HepG2 (cell line): ENCODE data around the gene CYB5A. TPM values are rescaled to one million over a fixed set of nuclear protein-coding genes. Genes with fewer than 3 reads are reported as not detected.
A peak's percentile ranks its signal among the peaks of the same experiment; 100 is the strongest.

Experiments used
- CBX5 ChIP-seq: sonication (generic); formaldehyde crosslinking; IDR thresholded peaks from 2 replicates; pipeline ENCODE4 v1.4.0; 2020; ENCODE audit warnings: missing genetic modification reagents, borderline replicate concordance
- ELF3 ChIP-seq: IDR thresholded peaks from 2 replicates; pipeline ENCODE4 v1.6.1; 2016; ENCODE audit warnings: missing genetic modification reagents, missing compliant biosample characterization
- EP300 ChIP-seq, 3 experiments: sonication (generic) in 1 of 3; formaldehyde crosslinking in 1 of 3; IDR thresholded peaks; 2 replicates each; pipeline versions ENCODE4 v1.5.1 to v1.6.1; 2011 to 2020; ENCODE audit warnings: low read depth in 2 of 3, low read length in 2 of 3, borderline replicate concordance in 1 of 3, improper control_type of control experiment in 1 of 3, mild to moderate bottlenecking in 1 of 3, missing genetic modification reagents in 1 of 3, moderate library complexity in 1 of 3
- FOXK2 ChIP-seq: fragments of 450-650 bp; IDR thresholded peaks from 2 replicates; pipeline ENCODE4 v1.6.1; 2016
- FOXP1 ChIP-seq, 2 experiments: fragments of 450-650 bp in 1 of 2; IDR thresholded peaks; 2 replicates each; pipeline ENCODE4 v1.6.1; 2017 to 2018; ENCODE audit warnings: antibody characterized with exemption in 1 of 2
- MBD4 ChIP-seq: IDR thresholded peaks from 2 replicates; pipeline ENCODE4 v1.6.1; 2012; ENCODE audit warnings: low read length, inconsistent platforms, borderline replicate concordance
- NR2C2 ChIP-seq: sonication (generic); formaldehyde crosslinking; IDR thresholded peaks from 2 replicates; pipeline ENCODE4 v1.4.0; 2020; ENCODE audit warnings: missing genetic modification reagents, mild to moderate bottlenecking, moderate library complexity, borderline replicate concordance
- SP5 ChIP-seq: IDR thresholded peaks from 2 replicates; pipeline ENCODE4 v1.6.1; 2016; ENCODE audit warnings: low read depth, borderline replicate concordance
- ZFP36L2 ChIP-seq: sonication (generic); formaldehyde crosslinking; IDR thresholded peaks from 2 replicates; pipeline ENCODE4 v1.4.0; 2020; ENCODE audit warnings: missing genetic modification reagents
- ZFX ChIP-seq: sonication (generic); formaldehyde crosslinking; IDR thresholded peaks from 2 replicates; pipeline ENCODE4 v1.4.0; 2020; ENCODE audit warnings: mild to moderate bottlenecking, low read depth, missing genetic modification reagents, moderate library complexity
- ZNF331 ChIP-seq: sonication (generic); formaldehyde crosslinking; IDR thresholded peaks from 2 replicates; pipeline ENCODE4 v1.4.0; 2020; ENCODE audit warnings: missing genetic modification reagents
- ZNF530 ChIP-seq: sonication (generic); formaldehyde crosslinking; IDR thresholded peaks from 2 replicates; pipeline ENCODE4 v1.5.0; 2020; ENCODE audit warnings: low read depth, mild to moderate bottlenecking, missing genetic modification reagents
- ZNF816 ChIP-seq: sonication (generic); formaldehyde crosslinking; IDR thresholded peaks from 2 replicates; pipeline ENCODE4 v1.8.0; 2022; ENCODE audit warnings: missing genetic modification reagents, mild to moderate bottlenecking, borderline replicate concordance
- polyA plus RNA-seq, 8 experiments: library from polyadenylated mRNA; depleted of rRNA in 3 of 8; stranded (reverse) in 7 of 8; unstranded in 1 of 8; fragments of >200 nt; fragmentation: Illumina TruSeq in 4 of 8; extraction: Trizol in 4 of 8; gene quantifications; 2 replicates each; pipeline versions ENCODE4 v1.2.1 to v1.2.3, GENCODE V29; 2011 to 2016; ENCODE audit warnings: low read depth in 4 of 8, missing spikeins in 1 of 8, mixed read lengths in 1 of 8; ENCODE audit not compliant: insufficient read depth in 1 of 8
- total RNA-seq, 5 experiments: library from RNA; depleted of rRNA; stranded (reverse); fragments of >200 nt; fragmentation: Illumina TruSeq; extraction: Trizol; gene quantifications; 2 replicates each; pipeline ENCODE4 v1.2.3, GENCODE V29; 2016; ENCODE audit warnings: low read depth in 1 of 5
- TF ChIP-seq, protein P1 (sequence below): sonication (generic); formaldehyde crosslinking; IDR thresholded peaks from 2 replicates; pipeline ENCODE4 v1.8.0; 2022; ENCODE audit warnings: mild to moderate bottlenecking, missing genetic modification reagents, borderline replicate concordance
- TF ChIP-seq, protein P2 (sequence below): sonication (generic); formaldehyde crosslinking; IDR thresholded peaks from 2 replicates; pipeline ENCODE4 v1.5.1; 2020; ENCODE audit warnings: missing genetic modification reagents, mild to moderate bottlenecking, borderline replicate concordance
- TF ChIP-seq, protein P3 (sequence below): IDR thresholded peaks from 2 replicates; pipeline ENCODE4 v1.6.1; 2016; ENCODE audit warnings: low read depth, borderline replicate concordance
- TF ChIP-seq, protein P4 (sequence below): sonication (generic); formaldehyde crosslinking; conservative IDR thresholded peaks from 2 replicates; pipeline ENCODE4 v1.4.0; 2020; ENCODE audit warnings: missing genetic modification reagents
- TF ChIP-seq, protein P5 (sequence below): sonication (generic); formaldehyde crosslinking; IDR thresholded peaks from 2 replicates; pipeline ENCODE4 v1.5.1; 2020; ENCODE audit warnings: mild to moderate bottlenecking, missing genetic modification reagents, borderline replicate concordance

CYB5A gene
- total and polyA plus RNA-seq, 2 of the 13 experiments (the other 11 are each of a cell fraction or from before 2014, with no cell fraction given), result 215 to 356 TPM

DNA sequence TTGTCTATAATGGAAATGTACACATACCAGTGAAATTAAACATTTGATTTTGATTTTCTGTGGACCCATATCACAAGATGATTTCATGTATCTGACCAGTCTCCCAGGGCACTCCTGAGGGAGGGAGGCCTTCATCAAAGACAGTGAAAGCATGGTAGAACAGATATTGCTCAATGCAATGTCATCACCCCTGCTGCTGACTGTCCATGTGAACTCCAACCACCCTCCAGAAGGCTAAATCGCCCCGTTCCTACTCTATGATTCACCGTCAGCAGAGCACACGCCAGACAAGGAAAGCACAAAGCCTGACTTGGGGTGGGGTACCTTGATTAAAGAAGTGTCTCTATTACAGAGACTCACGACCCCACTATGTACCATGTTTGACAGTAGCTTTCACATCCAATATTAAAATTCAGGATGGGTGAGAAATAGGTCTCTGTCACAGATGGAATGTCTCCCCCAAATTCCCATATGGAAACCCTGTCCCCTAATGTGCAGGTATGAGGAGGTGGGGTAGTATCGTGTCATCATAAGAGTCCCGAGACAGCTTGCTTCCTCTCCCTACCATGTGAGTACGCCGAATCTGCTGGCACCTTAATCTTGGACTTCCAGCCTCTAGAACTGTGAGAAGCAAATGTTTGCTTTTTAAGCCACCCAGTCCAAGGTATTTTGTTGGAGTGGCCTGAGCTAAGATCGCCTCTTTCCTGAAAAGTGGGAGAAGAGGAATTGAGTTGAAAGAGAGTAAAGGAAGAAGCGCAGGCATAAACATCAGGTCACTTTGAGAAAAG lies 42.4 kb downstream of the CYB5A start (continued):
- TF ChIP-seq SP5 (CRISPR knock-in tag) (peak; percentile 39; the same call in 1 of the 2 replicates), FOXK2 (no peak), ZFP36L2 (CRISPR knock-in tag) (no peak), FOXP1 (IDR thresholded peaks at IDR 0.05) (no peak), FOXP1 (CRISPR knock-in tag; IDR thresholded peaks at IDR 0.05) (0 out of 2 replicates have a peak, but pooled peaks have one; percentile 24), ZNF331 (CRISPR knock-in tag) (peak; percentile 90), MBD4 (0 out of 2 replicates have a peak, but pooled peaks have one; percentile 1), ELF3 (peak; percentile 75), NR2C2 (CRISPR knock-in tag) (peak; percentile 50; the same call in 1 of the 2 replicates), ZNF530 (CRISPR knock-in tag) (no peak), CBX5 (CRISPR knock-in tag) (0 out of 2 replicates have a peak, but pooled peaks have one; percentile 48), EP300 (IDR thresholded peaks at IDR 0.05; ENCODE audit: low read depth in 2 of 2, low read length in 2 of 2) (peak in 1 of 2 experiments; percentile 69; a peak in 2 of 4 replicates), EP300 (CRISPR knock-in tag; IDR thresholded peaks at IDR 0.05; ENCODE audit: borderline replicate concordance) (peak; percentile 74), ZFX (CRISPR knock-in tag) (no peak), ZNF816 (CRISPR knock-in tag) (no peak)
- TF ChIP-seq, protein P1, sequence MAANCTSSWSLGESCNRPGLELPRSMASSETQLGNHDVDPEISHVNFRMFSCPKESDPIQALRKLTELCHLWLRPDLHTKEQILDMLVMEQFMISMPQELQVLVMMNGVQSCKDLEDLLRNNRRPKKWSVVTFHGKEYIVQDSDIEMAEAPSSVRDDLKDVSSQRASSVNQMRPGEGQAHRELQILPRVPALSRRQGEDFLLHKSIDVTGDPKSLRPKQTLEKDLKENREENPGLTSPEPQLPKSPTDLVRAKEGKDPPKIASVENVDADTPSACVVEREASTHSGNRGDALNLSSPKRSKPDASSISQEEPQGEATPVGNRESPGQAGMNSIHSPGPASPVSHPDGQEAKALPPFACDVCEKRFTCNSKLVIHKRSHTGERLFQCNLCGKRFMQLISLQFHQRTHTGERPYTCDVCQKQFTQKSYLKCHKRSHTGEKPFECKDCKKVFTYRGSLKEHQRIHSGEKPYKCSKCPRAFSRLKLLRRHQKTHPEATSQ (CRISPR knock-in tag), result 0 out of 2 replicates have a peak, but pooled peaks have one; percentile 23
- TF ChIP-seq, protein P2, sequence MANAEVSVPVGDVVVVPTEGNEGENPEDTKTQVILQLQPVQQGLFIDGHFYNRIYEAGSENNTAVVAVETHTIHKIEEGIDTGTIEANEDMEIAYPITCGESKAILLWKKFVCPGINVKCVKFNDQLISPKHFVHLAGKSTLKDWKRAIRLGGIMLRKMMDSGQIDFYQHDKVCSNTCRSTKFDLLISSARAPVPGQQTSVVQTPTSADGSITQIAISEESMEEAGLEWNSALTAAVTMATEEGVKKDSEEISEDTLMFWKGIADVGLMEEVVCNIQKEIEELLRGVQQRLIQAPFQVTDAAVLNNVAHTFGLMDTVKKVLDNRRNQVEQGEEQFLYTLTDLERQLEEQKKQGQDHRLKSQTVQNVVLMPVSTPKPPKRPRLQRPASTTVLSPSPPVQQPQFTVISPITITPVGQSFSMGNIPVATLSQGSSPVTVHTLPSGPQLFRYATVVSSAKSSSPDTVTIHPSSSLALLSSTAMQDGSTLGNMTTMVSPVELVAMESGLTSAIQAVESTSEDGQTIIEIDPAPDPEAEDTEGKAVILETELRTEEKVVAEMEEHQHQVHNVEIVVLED (CRISPR knock-in tag), result no peak
- TF ChIP-seq, protein P3, sequence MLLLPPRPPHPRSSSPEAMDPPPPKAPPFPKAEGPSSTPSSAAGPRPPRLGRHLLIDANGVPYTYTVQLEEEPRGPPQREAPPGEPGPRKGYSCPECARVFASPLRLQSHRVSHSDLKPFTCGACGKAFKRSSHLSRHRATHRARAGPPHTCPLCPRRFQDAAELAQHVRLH, result peak; percentile 71; the same call in 1 of the 2 replicates
- TF ChIP-seq, protein P4, sequence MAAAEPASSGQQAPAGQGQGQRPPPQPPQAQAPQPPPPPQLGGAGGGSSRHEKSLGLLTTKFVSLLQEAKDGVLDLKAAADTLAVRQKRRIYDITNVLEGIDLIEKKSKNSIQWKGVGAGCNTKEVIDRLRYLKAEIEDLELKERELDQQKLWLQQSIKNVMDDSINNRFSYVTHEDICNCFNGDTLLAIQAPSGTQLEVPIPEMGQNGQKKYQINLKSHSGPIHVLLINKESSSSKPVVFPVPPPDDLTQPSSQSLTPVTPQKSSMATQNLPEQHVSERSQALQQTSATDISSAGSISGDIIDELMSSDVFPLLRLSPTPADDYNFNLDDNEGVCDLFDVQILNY (CRISPR knock-in tag), result no peak
- TF ChIP-seq, protein P5, sequence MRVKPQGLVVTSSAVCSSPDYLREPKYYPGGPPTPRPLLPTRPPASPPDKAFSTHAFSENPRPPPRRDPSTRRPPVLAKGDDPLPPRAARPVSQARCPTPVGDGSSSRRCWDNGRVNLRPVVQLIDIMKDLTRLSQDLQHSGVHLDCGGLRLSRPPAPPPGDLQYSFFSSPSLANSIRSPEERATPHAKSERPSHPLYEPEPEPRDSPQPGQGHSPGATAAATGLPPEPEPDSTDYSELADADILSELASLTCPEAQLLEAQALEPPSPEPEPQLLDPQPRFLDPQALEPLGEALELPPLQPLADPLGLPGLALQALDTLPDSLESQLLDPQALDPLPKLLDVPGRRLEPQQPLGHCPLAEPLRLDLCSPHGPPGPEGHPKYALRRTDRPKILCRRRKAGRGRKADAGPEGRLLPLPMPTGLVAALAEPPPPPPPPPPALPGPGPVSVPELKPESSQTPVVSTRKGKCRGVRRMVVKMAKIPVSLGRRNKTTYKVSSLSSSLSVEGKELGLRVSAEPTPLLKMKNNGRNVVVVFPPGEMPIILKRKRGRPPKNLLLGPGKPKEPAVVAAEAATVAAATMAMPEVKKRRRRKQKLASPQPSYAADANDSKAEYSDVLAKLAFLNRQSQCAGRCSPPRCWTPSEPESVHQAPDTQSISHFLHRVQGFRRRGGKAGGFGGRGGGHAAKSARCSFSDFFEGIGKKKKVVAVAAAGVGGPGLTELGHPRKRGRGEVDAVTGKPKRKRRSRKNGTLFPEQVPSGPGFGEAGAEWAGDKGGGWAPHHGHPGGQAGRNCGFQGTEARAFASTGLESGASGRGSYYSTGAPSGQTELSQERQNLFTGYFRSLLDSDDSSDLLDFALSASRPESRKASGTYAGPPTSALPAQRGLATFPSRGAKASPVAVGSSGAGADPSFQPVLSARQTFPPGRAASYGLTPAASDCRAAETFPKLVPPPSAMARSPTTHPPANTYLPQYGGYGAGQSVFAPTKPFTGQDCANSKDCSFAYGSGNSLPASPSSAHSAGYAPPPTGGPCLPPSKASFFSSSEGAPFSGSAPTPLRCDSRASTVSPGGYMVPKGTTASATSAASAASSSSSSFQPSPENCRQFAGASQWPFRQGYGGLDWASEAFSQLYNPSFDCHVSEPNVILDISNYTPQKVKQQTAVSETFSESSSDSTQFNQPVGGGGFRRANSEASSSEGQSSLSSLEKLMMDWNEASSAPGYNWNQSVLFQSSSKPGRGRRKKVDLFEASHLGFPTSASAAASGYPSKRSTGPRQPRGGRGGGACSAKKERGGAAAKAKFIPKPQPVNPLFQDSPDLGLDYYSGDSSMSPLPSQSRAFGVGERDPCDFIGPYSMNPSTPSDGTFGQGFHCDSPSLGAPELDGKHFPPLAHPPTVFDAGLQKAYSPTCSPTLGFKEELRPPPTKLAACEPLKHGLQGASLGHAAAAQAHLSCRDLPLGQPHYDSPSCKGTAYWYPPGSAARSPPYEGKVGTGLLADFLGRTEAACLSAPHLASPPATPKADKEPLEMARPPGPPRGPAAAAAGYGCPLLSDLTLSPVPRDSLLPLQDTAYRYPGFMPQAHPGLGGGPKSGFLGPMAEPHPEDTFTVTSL (CRISPR knock-in tag), result no peak
